ENCODE data around the gene CHSY3. TPM values are rescaled to one million over a fixed set of nuclear protein-coding genes. Genes with fewer than 3 reads are reported as not detected.
A peak's percentile ranks its signal among the peaks of the same experiment; 100 is the strongest.

The CHSY3 gene
- total and polyA plus RNA-seq, 2 donors (not counting 1 experiment from before 2014, with no cell fraction given) = 0.51 to 0.99 TPM

DNA sequence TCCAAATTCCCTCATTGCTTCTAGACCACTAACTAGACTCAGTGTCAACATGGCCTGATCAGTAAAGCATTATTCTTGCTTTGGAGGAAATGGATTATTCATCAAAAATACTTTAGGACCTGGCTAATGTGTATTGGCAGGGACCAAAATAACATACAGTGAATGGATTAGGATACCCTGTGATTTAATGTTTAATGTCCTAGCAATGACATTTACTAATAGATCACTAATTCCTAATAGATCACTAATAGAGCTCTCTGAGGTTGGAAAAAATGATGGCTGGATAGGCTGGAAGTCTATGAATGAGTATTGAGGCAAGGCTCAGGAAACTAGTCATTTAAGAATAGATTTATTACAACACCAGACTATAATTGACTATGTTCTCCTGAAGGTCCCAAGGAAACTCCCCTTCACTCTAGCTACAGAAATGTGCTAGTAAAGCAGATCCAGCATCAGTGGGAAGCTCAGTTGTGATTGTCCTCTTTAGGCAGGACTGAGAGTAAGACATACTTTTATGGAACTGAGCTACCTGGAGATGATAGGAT is 46.1 kb upstream of the CHSY3 start:
- H3K79me2 ChIP-seq (ENCODE audit: control insufficient read depth, insufficient read depth, low read length) = no peaks in the 10 kb centered on the region
- no peaks in the 10 kb centered on the region for H3K4me1 ChIP-seq (ENCODE audit: control insufficient read depth, extremely low read depth, insufficient read depth, low read length)
- H3K9ac ChIP-seq (ENCODE audit: insufficient read depth, low read length) = no peak overlapping the region
- TF ChIP-seq, protein P1, sequence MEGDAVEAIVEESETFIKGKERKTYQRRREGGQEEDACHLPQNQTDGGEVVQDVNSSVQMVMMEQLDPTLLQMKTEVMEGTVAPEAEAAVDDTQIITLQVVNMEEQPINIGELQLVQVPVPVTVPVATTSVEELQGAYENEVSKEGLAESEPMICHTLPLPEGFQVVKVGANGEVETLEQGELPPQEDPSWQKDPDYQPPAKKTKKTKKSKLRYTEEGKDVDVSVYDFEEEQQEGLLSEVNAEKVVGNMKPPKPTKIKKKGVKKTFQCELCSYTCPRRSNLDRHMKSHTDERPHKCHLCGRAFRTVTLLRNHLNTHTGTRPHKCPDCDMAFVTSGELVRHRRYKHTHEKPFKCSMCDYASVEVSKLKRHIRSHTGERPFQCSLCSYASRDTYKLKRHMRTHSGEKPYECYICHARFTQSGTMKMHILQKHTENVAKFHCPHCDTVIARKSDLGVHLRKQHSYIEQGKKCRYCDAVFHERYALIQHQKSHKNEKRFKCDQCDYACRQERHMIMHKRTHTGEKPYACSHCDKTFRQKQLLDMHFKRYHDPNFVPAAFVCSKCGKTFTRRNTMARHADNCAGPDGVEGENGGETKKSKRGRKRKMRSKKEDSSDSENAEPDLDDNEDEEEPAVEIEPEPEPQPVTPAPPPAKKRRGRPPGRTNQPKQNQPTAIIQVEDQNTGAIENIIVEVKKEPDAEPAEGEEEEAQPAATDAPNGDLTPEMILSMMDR (conservative IDR thresholded peaks at IDR 0.05 in 1 of 2, IDR thresholded peaks at IDR 0.05 in 1 of 2; ENCODE audit: low read depth in 1 of 2, low read length in 2 of 2) = no peak
- no peak for TF ChIP-seq EZH2 (IDR thresholded peaks at IDR 0.05; ENCODE audit: low read length, missing control alignments)
- no peak overlapping the region for H3K27ac ChIP-seq (ENCODE audit: insufficient read depth, low read length)
- H3K4me2 ChIP-seq (ENCODE audit: extremely low read depth, insufficient read depth, low read length) = no peak overlapping the region
- no peak overlapping the region for H2AFZ ChIP-seq (ENCODE audit: low read length)
- no peaks in the 10 kb centered on the region for H3K36me3 ChIP-seq (ENCODE audit: control insufficient read depth, insufficient read depth, low read length)
- no peak overlapping the region for H3K4me3 ChIP-seq (replicated peaks in 1 of 4; ENCODE audit: control extremely low read depth in 1 of 4, insufficient read depth in 1 of 4, low read depth in 3 of 4, low read length in 4 of 4)
- DNase-seq (ENCODE audit: low read depth in 2 of 2) = no peak
- H3K9me3 ChIP-seq (ENCODE audit: control insufficient read depth, insufficient read depth, low read depth, low read length) = no peaks in the 10 kb centered on the region
- H4K20me1 ChIP-seq (ENCODE audit: control insufficient read depth, extremely low read depth, insufficient read depth, low read length) = no peaks in the 10 kb centered on the region
- H3K27me3 ChIP-seq (ENCODE audit: control insufficient read depth, insufficient read depth, low read length) = no peaks in the 10 kb centered on the region

DNA sequence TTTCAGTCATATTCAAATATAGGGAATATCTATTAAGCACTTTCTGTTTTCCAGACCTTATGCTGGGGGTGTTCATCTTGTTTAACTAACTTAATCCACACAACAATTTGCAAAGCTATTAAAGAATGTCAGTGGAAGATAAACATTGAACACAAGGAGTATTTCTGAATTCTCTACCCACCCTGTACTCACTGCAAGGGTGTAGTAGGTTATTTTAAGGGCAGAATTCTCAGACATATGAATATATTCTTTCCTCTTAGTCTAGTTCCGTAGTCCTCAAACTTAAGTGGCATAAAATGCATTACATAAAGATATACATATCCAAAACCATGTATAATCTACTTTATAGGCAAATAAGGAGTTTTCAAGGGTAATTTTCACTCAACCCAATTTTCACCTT is 19.9 kb upstream of the CHSY3 start:
- no peak for TF ChIP-seq EZH2 (IDR thresholded peaks at IDR 0.05; ENCODE audit: low read length, missing control alignments)
- TF ChIP-seq, protein P1 (conservative IDR thresholded peaks at IDR 0.05 in 1 of 2, IDR thresholded peaks at IDR 0.05 in 1 of 2; ENCODE audit: low read depth in 1 of 2, low read length in 2 of 2) = no peak
- H3K27ac ChIP-seq (ENCODE audit: insufficient read depth, low read length) = no peak overlapping the region
- no peaks in the 10 kb centered on the region for H3K79me2 ChIP-seq (ENCODE audit: control insufficient read depth, insufficient read depth, low read length)
- no peaks in the 10 kb centered on the region for H4K20me1 ChIP-seq (ENCODE audit: control insufficient read depth, extremely low read depth, insufficient read depth, low read length)
- H3K4me2 ChIP-seq (ENCODE audit: extremely low read depth, insufficient read depth, low read length) = no peak overlapping the region
- no peaks in the 10 kb centered on the region for H3K9me3 ChIP-seq (ENCODE audit: control insufficient read depth, insufficient read depth, low read depth, low read length)
- H3K9ac ChIP-seq (ENCODE audit: insufficient read depth, low read length) = no peak overlapping the region
- no peak overlapping the region for H2AFZ ChIP-seq (ENCODE audit: low read length)
- H3K4me1 ChIP-seq (ENCODE audit: control insufficient read depth, extremely low read depth, insufficient read depth, low read length) = no peaks in the 10 kb centered on the region
- DNase-seq (ENCODE audit: low read depth in 2 of 2) = no peak
- H3K4me3 ChIP-seq (replicated peaks in 1 of 4; ENCODE audit: control extremely low read depth in 1 of 4, insufficient read depth in 1 of 4, low read depth in 3 of 4, low read length in 4 of 4) = no peak overlapping the region
- H3K36me3 ChIP-seq (ENCODE audit: control insufficient read depth, insufficient read depth, low read length) = no peaks in the 10 kb centered on the region
- H3K27me3 ChIP-seq (ENCODE audit: control insufficient read depth, insufficient read depth, low read length) = no peaks in the 10 kb centered on the region

DNA sequence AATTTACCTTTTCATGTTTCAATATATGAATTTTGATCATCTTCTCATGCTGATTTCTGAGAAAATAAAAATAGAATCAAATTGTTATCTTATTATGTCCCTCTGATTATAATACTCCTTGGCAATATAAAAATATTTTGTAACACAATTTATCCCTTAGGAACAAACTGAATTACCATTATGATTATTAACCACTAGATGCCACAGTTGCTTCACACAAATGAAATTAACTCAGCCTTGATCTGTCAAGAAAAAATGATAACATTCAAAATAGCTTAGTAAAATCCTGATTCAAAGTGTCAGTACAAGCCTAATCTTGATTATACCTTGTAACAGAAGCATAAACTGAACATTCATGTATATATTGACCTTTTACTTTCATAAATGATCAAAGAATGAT is 4.8 kb upstream of the CHSY3 start:
- DNase-seq (ENCODE audit: low read depth in 2 of 2) = peak; percentile 23 to 58

More for the DNA sequence above, 4.8 kb upstream of the CHSY3 start:
- TF ChIP-seq EZH2 (IDR thresholded peaks at IDR 0.05; ENCODE audit: low read length, missing control alignments) = no peak
- TF ChIP-seq, protein P1 (conservative IDR thresholded peaks at IDR 0.05 in 1 of 2, IDR thresholded peaks at IDR 0.05 in 1 of 2; ENCODE audit: low read depth in 1 of 2, low read length in 2 of 2) = peak in 1 of 2 donors; percentile 34
- H3K9me3 ChIP-seq (ENCODE audit: control insufficient read depth, insufficient read depth, low read depth, low read length) = no peaks in the 10 kb centered on the region
- no peaks in the 10 kb centered on the region for H3K4me1 ChIP-seq (ENCODE audit: control insufficient read depth, extremely low read depth, insufficient read depth, low read length)
- no peak overlapping the region for H2AFZ ChIP-seq (ENCODE audit: low read length)
- H3K4me3 ChIP-seq (replicated peaks in 1 of 4; ENCODE audit: control extremely low read depth in 1 of 4, insufficient read depth in 1 of 4, low read depth in 3 of 4, low read length in 4 of 4) = no peak overlapping the region
- H3K79me2 ChIP-seq (ENCODE audit: control insufficient read depth, insufficient read depth, low read length) = no peaks in the 10 kb centered on the region
- no peaks in the 10 kb centered on the region for H4K20me1 ChIP-seq (ENCODE audit: control insufficient read depth, extremely low read depth, insufficient read depth, low read length)
- no peak overlapping the region for H3K9ac ChIP-seq (ENCODE audit: insufficient read depth, low read length)
- H3K27ac ChIP-seq (ENCODE audit: insufficient read depth, low read length) = no peak overlapping the region
- H3K27me3 ChIP-seq (ENCODE audit: control insufficient read depth, insufficient read depth, low read length) = peaks cover 5% of the 10 kb centered on the region
- H3K36me3 ChIP-seq (ENCODE audit: control insufficient read depth, insufficient read depth, low read length) = no peaks in the 10 kb centered on the region
- H3K4me2 ChIP-seq (ENCODE audit: extremely low read depth, insufficient read depth, low read length) = no peak overlapping the region

All from fibroblast of lung (primary cell).